Neural cell (in vitro differentiated cells): ENCODE results near the gene DYRK3. TPM values are rescaled to one million over a fixed set of nuclear protein-coding genes. Genes with fewer than 3 reads are reported as not detected.

Source experiments
- H2AFZ ChIP-seq: fragments of 200-600, 300-800 bp; sonication (generic), shearing (Covaris generic); 2 replicates; pipeline ENCODE4 v1.6.0; 2014; ENCODE audit warnings: low read depth, mild to moderate bottlenecking, antibody characterized with exemption, low read length, moderate library complexity
- H3F3A ChIP-seq: fragments of 200-600 bp; shearing (Covaris generic); 2 replicates; pipeline ENCODE4 v1.6.1; 2016; ENCODE audit warnings: mild to moderate bottlenecking, moderate library complexity, mixed read lengths, antibody characterized with exemption, low read length; ENCODE audit not compliant: insufficient read depth, poor library complexity, severe bottlenecking
- H3K27ac ChIP-seq: fragments of 200-600, 300-800 bp; sonication (generic), shearing (Covaris generic); 2 replicates; pipeline ENCODE4 v1.5.1; 2014; ENCODE audit warnings: mild to moderate bottlenecking, low read length, moderate library complexity
- H3K27me3 ChIP-seq: fragments of 300-800, 200-600 bp; sonication (generic), shearing (Covaris generic); 2 replicates; pipeline ENCODE4 v1.6.0; 2014; ENCODE audit warnings: mild to moderate bottlenecking, low read depth, low read length, moderate library complexity; ENCODE audit not compliant: insufficient read depth
- H3K36me3 ChIP-seq: fragments of 300-800, 200-600 bp; sonication (generic), shearing (Covaris generic); 2 replicates; pipeline ENCODE4 v1.5.1; 2014; ENCODE audit warnings: mild to moderate bottlenecking, antibody characterized with exemption, low read length, moderate library complexity; ENCODE audit not compliant: insufficient read depth
- H3K4me2 ChIP-seq: fragments of 300-800, 200-600 bp; sonication (generic), shearing (Covaris generic); 2 replicates; pipeline ENCODE4 v1.6.0; 2014; ENCODE audit warnings: mild to moderate bottlenecking, low read length
- H3K4me3 ChIP-seq: fragments of 300-800, 200-600 bp; sonication (generic), shearing (Covaris generic); 2 replicates; pipeline ENCODE4 v1.5.1; 2014; ENCODE audit warnings: mild to moderate bottlenecking, low read length, moderate library complexity
- H3K79me2 ChIP-seq: fragments of 200-600 bp; shearing (Covaris generic); replicated peaks from 2 replicates; pipeline ENCODE4 v1.6.0; 2014; ENCODE audit warnings: mild to moderate bottlenecking, low read length, moderate library complexity; ENCODE audit not compliant: insufficient read depth
- H3K9ac ChIP-seq: fragments of 300-800, 200-600 bp; sonication (generic), shearing (Covaris generic); 2 replicates; pipeline ENCODE4 v1.6.1; 2016; ENCODE audit warnings: mild to moderate bottlenecking, low read length, mixed read lengths
- H3K9me2 ChIP-seq: fragments of 200-600 bp; shearing (Covaris generic); 2 replicates; pipeline ENCODE4 v1.6.1; 2016; ENCODE audit warnings: mild to moderate bottlenecking, low read length, mixed read lengths; ENCODE audit not compliant: insufficient read depth
- H3K9me3 ChIP-seq: fragments of 200-600, 300-800 bp; sonication (generic), shearing (Covaris generic); 2 replicates; pipeline ENCODE4 v1.6.1; 2016; ENCODE audit warnings: mild to moderate bottlenecking, mixed run types, low read length, moderate library complexity, mixed read lengths
- H4K20me1 ChIP-seq: fragments of 200-600 bp; shearing (Covaris generic); 2 replicates; pipeline ENCODE4 v1.6.1; 2016; ENCODE audit warnings: mild to moderate bottlenecking, mixed run types; ENCODE audit not compliant: insufficient read depth
- EP300 ChIP-seq: fragments of 450-650 bp; conservative IDR thresholded peaks from 2 replicates; pipeline ENCODE4 v1.6.1; 2014; ENCODE audit warnings: antibody characterized with exemption, mild to moderate bottlenecking, moderate library complexity; ENCODE audit not compliant: poor library complexity, severe bottlenecking
- EZH2 ChIP-seq: fragments of 200-600, 300-800 bp; shearing (Covaris generic), sonication (generic); IDR thresholded peaks from 2 replicates; pipeline ENCODE4 v1.6.1; 2014; ENCODE audit warnings: antibody characterized with exemption, low read length, borderline replicate concordance, mild to moderate bottlenecking; ENCODE audit not compliant: insufficient read depth, poor library complexity, severe bottlenecking
- MXI1 ChIP-seq: fragments of 450-650 bp; conservative IDR thresholded peaks from 2 replicates; pipeline ENCODE4 v1.6.1; 2014; ENCODE audit warnings: antibody characterized with exemption, mild to moderate bottlenecking; ENCODE audit not compliant: poor library complexity, severe bottlenecking
- POLR2AphosphoS5 ChIP-seq: IDR thresholded peaks from 2 replicates; pipeline ENCODE4 v1.6.1; 2012
- RAD21 ChIP-seq: fragments of 450-650 bp; conservative IDR thresholded peaks from 2 replicates; pipeline ENCODE4 v1.6.1; 2014; ENCODE audit warnings: antibody characterized with exemption, mild to moderate bottlenecking, moderate library complexity
- SMC3 ChIP-seq: fragments of 450-650 bp; conservative IDR thresholded peaks from 2 replicates; pipeline ENCODE4 v1.6.1; 2014; ENCODE audit warnings: antibody characterized with exemption, mild to moderate bottlenecking, moderate library complexity; ENCODE audit not compliant: poor library complexity
- TAF1 ChIP-seq: IDR thresholded peaks from 2 replicates; pipeline ENCODE4 v1.6.1; 2012; ENCODE audit warnings: low read depth
- polyA plus RNA-seq: library from polyadenylated mRNA; depleted of rRNA; stranded (reverse); fragments of >200 nt; gene quantifications from 2 replicates; pipeline ENCODE4 v1.2.3, GENCODE V29; 2014
- TF ChIP-seq, protein P1 (sequence below): fragments of 450-650 bp; IDR thresholded peaks from 2 replicates; pipeline ENCODE4 v1.5.1; 2014; ENCODE audit warnings: antibody characterized with exemption, mild to moderate bottlenecking, moderate library complexity; ENCODE audit not compliant: poor library complexity, severe bottlenecking
- TF ChIP-seq, protein P2 (sequence below): IDR thresholded peaks from 2 replicates; pipeline ENCODE4 v1.6.1; 2012; ENCODE audit warnings: borderline replicate concordance

The DYRK3 gene
- polyA plus RNA-seq, 1 donor from 2014 or later: 7.5 TPM

DNA sequence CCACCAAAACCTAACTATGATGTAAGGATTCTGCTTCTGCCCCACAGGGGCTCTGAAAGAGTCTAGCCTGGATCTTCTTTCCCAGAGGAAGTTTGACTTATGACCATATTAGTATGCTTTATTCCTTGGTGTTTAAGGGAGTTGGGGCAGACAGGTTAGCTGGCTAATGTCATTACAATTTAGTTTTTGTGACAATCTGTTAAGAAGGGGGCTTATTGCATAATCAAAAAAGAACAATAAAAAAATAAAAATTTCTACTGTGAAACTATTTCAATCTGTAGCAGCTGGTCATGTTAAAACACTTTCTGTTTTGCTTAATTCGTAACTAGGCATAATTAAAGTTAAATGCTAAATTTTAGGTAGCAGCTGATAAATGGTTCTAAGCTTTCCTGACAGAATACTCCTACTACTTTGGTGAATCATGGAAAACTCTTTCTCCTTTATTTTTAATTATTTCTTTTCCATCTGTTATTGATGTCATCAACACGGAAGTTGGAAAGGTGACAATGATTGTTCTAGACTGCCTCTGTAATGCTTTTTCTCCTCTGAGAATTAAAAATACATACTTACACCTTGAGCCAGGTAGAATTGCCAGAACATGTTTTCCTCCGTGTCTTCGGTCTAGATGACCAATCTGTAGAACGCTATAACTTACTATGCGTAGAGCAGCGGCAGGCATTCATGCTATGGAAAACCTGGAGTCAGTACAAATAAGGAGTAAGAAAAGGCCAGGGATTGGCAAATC, 18.6 kb downstream of the DYRK3 start:
- H3K9ac ChIP-seq: no peak overlapping the region
- no peaks in the 10 kb centered on the region for H3K27me3 ChIP-seq
- no peak overlapping the region for H2AFZ ChIP-seq
- H3F3A ChIP-seq: no peaks in the 10 kb centered on the region
- TF ChIP-seq SMC3 (no peak), EZH2 (no peak), RAD21 (no peak), POLR2AphosphoS5 (no peak), MXI1 (no peak), EP300 (no peak), TAF1 (no peak)
- TF ChIP-seq, protein P1, sequence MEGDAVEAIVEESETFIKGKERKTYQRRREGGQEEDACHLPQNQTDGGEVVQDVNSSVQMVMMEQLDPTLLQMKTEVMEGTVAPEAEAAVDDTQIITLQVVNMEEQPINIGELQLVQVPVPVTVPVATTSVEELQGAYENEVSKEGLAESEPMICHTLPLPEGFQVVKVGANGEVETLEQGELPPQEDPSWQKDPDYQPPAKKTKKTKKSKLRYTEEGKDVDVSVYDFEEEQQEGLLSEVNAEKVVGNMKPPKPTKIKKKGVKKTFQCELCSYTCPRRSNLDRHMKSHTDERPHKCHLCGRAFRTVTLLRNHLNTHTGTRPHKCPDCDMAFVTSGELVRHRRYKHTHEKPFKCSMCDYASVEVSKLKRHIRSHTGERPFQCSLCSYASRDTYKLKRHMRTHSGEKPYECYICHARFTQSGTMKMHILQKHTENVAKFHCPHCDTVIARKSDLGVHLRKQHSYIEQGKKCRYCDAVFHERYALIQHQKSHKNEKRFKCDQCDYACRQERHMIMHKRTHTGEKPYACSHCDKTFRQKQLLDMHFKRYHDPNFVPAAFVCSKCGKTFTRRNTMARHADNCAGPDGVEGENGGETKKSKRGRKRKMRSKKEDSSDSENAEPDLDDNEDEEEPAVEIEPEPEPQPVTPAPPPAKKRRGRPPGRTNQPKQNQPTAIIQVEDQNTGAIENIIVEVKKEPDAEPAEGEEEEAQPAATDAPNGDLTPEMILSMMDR: no peak
- TF ChIP-seq, protein P2, sequence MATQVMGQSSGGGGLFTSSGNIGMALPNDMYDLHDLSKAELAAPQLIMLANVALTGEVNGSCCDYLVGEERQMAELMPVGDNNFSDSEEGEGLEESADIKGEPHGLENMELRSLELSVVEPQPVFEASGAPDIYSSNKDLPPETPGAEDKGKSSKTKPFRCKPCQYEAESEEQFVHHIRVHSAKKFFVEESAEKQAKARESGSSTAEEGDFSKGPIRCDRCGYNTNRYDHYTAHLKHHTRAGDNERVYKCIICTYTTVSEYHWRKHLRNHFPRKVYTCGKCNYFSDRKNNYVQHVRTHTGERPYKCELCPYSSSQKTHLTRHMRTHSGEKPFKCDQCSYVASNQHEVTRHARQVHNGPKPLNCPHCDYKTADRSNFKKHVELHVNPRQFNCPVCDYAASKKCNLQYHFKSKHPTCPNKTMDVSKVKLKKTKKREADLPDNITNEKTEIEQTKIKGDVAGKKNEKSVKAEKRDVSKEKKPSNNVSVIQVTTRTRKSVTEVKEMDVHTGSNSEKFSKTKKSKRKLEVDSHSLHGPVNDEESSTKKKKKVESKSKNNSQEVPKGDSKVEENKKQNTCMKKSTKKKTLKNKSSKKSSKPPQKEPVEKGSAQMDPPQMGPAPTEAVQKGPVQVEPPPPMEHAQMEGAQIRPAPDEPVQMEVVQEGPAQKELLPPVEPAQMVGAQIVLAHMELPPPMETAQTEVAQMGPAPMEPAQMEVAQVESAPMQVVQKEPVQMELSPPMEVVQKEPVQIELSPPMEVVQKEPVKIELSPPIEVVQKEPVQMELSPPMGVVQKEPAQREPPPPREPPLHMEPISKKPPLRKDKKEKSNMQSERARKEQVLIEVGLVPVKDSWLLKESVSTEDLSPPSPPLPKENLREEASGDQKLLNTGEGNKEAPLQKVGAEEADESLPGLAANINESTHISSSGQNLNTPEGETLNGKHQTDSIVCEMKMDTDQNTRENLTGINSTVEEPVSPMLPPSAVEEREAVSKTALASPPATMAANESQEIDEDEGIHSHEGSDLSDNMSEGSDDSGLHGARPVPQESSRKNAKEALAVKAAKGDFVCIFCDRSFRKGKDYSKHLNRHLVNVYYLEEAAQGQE: no peak
- H3K9me3 ChIP-seq: no peaks in the 10 kb centered on the region
- no peak overlapping the region for H3K4me3 ChIP-seq
- H3K4me2 ChIP-seq: no peak overlapping the region
- H3K36me3 ChIP-seq: no peaks in the 10 kb centered on the region
- no peaks in the 10 kb centered on the region for H3K79me2 ChIP-seq
- H4K20me1 ChIP-seq: no peaks in the 10 kb centered on the region
- H3K27ac ChIP-seq: no peak overlapping the region
- no peaks in the 10 kb centered on the region for H3K9me2 ChIP-seq

DNA sequence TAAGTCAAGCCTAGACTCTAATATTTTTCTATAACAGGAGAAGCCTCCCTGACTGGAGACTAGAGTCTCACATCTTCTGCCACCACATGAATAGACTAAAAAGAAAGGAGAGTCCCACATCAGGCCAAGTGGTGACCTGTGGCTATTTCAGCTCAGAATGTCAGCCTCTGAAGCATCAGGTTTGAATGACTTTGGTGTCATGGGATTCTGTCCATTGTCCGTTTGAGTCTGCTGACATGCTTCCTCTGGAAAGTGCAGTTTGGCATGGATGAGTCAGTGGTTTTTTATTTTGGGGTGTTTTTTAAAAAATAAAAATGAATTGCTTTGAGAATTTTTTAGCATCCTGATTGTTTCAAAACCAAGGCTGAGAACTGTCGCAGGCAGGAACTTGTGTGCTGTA, 19.5 kb downstream of the DYRK3 start:
- H3K9me3 ChIP-seq: no peaks in the 10 kb centered on the region
- H3F3A ChIP-seq: no peaks in the 10 kb centered on the region
- H3K9me2 ChIP-seq: no peaks in the 10 kb centered on the region
- H3K27me3 ChIP-seq: no peaks in the 10 kb centered on the region
- H3K36me3 ChIP-seq: no peaks in the 10 kb centered on the region
- TF ChIP-seq POLR2AphosphoS5: no peak
- H4K20me1 ChIP-seq: no peaks in the 10 kb centered on the region
- no peak overlapping the region for H3K9ac ChIP-seq
- no peak overlapping the region for H3K27ac ChIP-seq
- no peak overlapping the region for H2AFZ ChIP-seq
- H3K79me2 ChIP-seq: no peaks in the 10 kb centered on the region
- no peak overlapping the region for H3K4me2 ChIP-seq
- no peak overlapping the region for H3K4me3 ChIP-seq
